ENCODE data around the gene SMG6.

The SMG6 gene

GRCh38 chr17:2194889-2195335 is 108.7 kb downstream of the SMG6 start:
- TF ChIP-seq CTCF (IDR thresholded peaks at IDR 0.05; ENCODE audit: control extremely low read depth, extremely low read depth, low read depth, missing control alignments), result no peak
- ChIA-PET CTCF (interaction anchor here (0.7 to 2.1 kb wide), 6 partner anchors 13 to 139 kb away, joined by 3 to 11 read pairs (median 4); no protein-coding TSS in a partner anchor), POLR2A (no interaction called here)
- no peak for DNase-seq (ENCODE audit: extremely low spot score)

- ChIA-PET POLR2A (no interaction called here), CTCF (interaction anchor here (0.9 to 1.9 kb wide), 4 partner anchors 11 to 52 kb away, joined by 3 to 5 read pairs (median 3); no protein-coding TSS in a partner anchor)
- no peak for DNase-seq (ENCODE audit: extremely low spot score)
- no peak for TF ChIP-seq CTCF (IDR thresholded peaks at IDR 0.05; ENCODE audit: control extremely low read depth, extremely low read depth, low read depth, missing control alignments)
These were observed 111.1 kb downstream of the SMG6 start for GRCh38 chr17:2192367-2193057.

- POLR2A ChIA-PET, result no interaction called here
- CTCF ChIA-PET, result interaction anchor here (1.0 to 1.9 kb wide), 2 partner anchors 10 to 53 kb away, joined by 3 to 5 read pairs; no protein-coding TSS in a partner anchor
- DNase-seq (ENCODE audit: extremely low spot score), result no peak
- no peak for TF ChIP-seq CTCF (IDR thresholded peaks at IDR 0.05; ENCODE audit: control extremely low read depth, extremely low read depth, low read depth, missing control alignments)
These were observed 111.8 kb downstream of the SMG6 start for GRCh38 chr17:2191785-2192184.

GRCh38 chr17:2191227-2191626 is 112.4 kb downstream of the SMG6 start:
- CTCF ChIA-PET, result interaction anchor here (1.0 to 1.9 kb wide), 2 partner anchors 9 to 54 kb away, joined by 3 to 5 read pairs; no protein-coding TSS in a partner anchor
- POLR2A ChIA-PET, result no interaction called here

GRCh38 chr17:2190014-2190413 is 113.6 kb downstream of the SMG6 start:
- CTCF ChIA-PET, result interaction anchor here (1.7 to 3.0 kb wide), 3 partner anchors 12 to 94 kb away, joined by 4 to 13 read pairs (median 7); no protein-coding TSS in a partner anchor
- no peak for TF ChIP-seq CTCF (IDR thresholded peaks at IDR 0.05; ENCODE audit: control extremely low read depth, extremely low read depth, low read depth, missing control alignments)

More at GRCh38 chr17:2191227-2191626, 112.4 kb downstream of the SMG6 start:
- no peak for TF ChIP-seq CTCF (IDR thresholded peaks at IDR 0.05; ENCODE audit: control extremely low read depth, extremely low read depth, low read depth, missing control alignments)
- DNase-seq (ENCODE audit: extremely low spot score), result no peak

GRCh38 chr17:2188971-2189630 is 114.5 kb downstream of the SMG6 start:
- no peak for TF ChIP-seq CTCF (IDR thresholded peaks at IDR 0.05; ENCODE audit: control extremely low read depth, extremely low read depth, low read depth, missing control alignments)
- DNase-seq (ENCODE audit: extremely low spot score), result no peak
- CTCF ChIA-PET, result interaction anchor here (1.4 to 3.0 kb wide), 5 partner anchors 11 to 95 kb away, joined by 3 to 13 read pairs (median 5); no protein-coding TSS in a partner anchor
- POLR2A ChIA-PET, result no interaction called here

More at GRCh38 chr17:2190014-2190413, 113.6 kb downstream of the SMG6 start:
- DNase-seq (ENCODE audit: extremely low spot score), result no peak
- POLR2A ChIA-PET, result no interaction called here

All from GM10248 (cell line).